GM21529 (cell line): ENCODE data around the gene PDGFC.

ENCODE experiments used
- ATAC-seq: cut with Tn5 transposase; IDR thresholded peaks from one replicate; pipeline ENCODE4 v1.9.1; 2021; ENCODE audit not compliant: unreplicated experiment

The PDGFC gene

DNA sequence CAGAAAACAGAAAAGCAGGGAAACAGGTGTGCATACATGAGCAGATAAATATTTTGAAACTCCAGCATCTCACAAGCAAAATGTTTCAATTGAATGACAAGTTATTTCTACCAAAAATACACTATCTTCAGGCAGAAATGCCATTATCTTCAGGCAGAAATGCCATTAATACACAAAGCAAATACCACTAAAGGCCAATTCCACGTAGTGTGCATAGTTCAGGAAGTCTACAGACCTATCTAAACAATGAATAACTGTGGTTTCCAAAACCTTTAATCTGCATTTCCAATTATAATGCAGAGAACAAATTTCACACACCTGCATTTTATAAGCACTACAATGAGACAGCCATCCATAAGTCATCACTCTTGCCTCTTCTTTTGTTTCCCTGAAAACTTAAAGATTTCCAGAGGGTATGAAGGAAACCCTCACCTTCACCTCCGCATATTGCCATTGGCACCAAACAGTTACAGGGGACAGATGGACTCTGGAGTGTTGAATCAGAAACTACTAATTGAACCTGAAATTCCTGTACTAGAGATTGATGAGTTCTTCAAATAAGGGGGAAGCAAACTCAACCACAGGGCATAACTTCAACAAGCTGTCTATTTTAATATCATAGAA, 179.0 kb downstream of the PDGFC start:
- no peak for ATAC-seq

DNA sequence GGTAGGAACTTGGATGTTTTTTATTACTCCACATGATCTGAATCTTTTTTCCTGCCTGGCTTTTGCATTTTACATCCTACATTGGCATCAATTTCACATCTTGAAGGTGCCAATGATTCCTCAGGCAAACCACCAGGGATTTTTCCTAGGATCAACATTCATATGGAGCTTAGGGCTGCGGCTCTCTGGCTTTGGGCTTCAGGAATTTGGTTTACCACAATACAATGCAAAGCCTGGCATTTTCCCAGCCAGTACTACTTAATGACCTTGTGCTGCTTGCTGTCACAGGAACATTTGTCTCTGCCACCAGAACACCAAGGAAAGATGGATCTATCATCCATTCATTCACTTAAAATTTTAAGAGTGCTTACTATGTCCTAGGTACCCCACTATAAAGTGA, 180.7 kb downstream of the PDGFC start:
- no peak for ATAC-seq

- no peak for ATAC-seq
These were observed 182.8 kb downstream of the PDGFC start for GRCh38 chr4:156788782-156789181.

DNA sequence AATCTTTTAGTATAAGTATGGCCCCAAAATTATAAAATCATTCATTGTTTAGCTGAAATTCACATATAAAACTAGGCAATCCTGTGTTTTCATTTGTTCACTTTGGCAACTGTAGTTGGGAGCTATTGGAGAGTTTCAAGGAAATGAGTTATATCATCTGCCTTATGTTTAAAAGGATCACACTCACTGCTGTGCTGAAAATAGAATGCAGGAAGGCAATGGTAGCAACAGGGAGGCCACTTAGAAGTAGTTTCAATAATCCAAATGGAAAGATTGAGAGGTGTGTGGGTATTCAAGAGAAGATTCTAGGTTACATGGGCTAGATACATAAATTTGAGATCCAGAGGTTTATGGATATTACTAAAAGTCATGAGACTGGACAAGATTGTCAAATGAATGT, 184.9 kb downstream of the PDGFC start:
- no peak for ATAC-seq

DNA sequence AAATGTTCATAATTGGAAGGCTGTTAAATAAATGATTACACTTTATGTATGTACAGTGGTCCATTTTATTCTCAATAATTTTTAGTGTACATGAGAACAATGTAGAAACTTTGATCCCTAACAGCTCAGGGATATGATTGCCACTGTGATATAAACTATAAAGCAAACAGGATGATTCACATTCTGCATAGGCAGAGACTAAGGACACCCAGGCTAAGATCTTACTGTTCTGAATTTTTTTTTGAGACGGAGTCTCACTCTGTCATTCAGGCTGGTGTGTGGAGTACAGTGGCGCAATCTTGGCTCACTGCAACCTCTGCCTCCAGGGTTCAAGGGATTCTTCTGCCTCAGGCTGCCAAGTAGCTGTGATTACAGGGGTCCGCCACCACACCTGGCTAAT, 186.6 kb downstream of the PDGFC start:
- ATAC-seq = no peak

GRCh38 chr4:156783966-156784365, 187.6 kb downstream of the PDGFC start:
- ATAC-seq = no peak

- no peak for ATAC-seq
These were observed 189.1 kb downstream of the PDGFC start for GRCh38 chr4:156782491-156782890.

DNA sequence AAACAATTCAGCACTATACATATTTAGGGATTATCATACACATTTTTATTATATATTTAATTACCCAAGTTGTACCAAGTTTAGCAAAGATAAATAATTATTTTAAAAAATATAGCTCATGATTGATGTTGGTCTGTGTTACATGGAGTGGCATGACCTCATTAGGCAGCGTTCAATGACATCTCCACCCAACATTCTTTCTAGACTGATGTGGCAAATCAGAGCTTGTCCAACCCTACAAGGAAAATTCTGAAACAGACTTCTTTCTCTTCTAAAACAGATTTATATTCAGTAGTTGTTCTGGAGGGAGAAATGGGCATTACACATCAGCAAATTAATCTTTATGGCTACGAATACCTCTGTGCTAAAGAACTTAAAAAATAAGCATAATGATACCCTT, 189.7 kb downstream of the PDGFC start:
- no peak for ATAC-seq

GRCh38 chr4:156779774-156780173, 191.8 kb downstream of the PDGFC start:
- ATAC-seq = no peak

GRCh38 chr4:156779042-156779441, 192.6 kb downstream of the PDGFC start:
- no peak for ATAC-seq

DNA sequence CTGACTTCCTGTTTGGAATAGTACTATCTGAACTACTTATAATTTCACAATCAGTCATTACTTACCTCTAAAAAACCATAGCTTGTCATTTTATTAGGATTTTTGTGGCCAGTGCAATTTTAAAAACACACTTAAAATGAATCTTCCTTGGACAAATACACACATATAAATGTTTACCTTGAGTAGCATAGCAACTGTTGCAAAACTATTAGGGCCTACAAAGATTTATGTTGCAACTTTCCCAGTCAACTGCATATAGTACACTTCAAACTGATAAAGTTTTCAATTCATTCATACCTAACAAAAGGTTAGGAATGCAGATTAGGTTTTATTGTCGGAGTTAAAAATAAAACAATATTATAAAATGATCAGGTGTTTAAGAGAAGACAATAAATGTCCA, 193.0 kb downstream of the PDGFC start:
- ATAC-seq = no peak

- no peak for ATAC-seq
These were observed 193.5 kb downstream of the PDGFC start for GRCh38 chr4:156778093-156778492.

DNA sequence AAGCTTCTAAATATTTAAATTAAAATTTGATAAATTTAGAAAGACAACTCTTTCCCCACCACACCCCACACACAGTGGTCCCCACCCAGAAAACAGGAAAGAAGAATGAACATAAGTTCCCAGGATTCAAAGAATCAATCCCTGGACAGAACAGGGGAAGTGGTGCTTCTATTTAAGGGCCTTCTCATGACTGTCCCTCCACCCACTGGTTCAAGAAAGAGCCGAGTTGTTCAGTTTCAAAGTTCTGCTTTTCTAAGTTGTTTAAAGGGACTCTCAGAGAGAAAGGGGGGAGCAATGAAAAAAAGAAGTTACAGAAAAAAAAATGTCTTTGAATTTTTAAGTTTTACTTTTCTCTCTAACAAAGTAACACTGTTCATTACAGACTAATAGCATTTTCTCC, 195.8 kb downstream of the PDGFC start:
- ATAC-seq = no peak

- no peak for ATAC-seq
These were observed 197.2 kb downstream of the PDGFC start for GRCh38 chr4:156774422-156774821.

GRCh38 chr4:156773648-156774357, 197.8 kb downstream of the PDGFC start:
- no peak for ATAC-seq

- ATAC-seq = no peak
These were observed 200.3 kb downstream of the PDGFC start for GRCh38 chr4:156771171-156771837.

GRCh38 chr4:156770140-156770539, 201.5 kb downstream of the PDGFC start:
- ATAC-seq = no peak

- no peak for ATAC-seq
These were observed 203.6 kb downstream of the PDGFC start for GRCh38 chr4:156767911-156768415.

- ATAC-seq = no peak
These were observed 204.8 kb downstream of the PDGFC start for GRCh38 chr4:156766846-156767245.

DNA sequence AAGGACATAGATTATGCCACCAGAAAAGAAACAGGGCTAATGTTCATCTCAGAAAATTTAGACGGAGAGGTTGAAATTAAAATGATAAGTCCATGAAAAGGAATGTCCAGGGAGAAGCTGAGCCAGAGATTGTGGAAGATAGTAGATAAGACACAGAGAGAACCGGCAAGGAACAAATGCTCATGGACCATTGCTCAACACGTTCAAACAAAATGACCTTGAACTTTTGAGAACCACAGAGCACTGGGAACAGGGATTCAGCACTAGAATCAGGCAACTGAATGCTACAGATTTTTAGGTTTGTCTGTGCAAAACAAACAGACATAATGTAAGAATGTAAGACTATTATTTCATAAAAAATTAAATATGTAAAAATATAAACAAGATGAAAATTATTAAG, 206.3 kb downstream of the PDGFC start:
- no peak for ATAC-seq

DNA sequence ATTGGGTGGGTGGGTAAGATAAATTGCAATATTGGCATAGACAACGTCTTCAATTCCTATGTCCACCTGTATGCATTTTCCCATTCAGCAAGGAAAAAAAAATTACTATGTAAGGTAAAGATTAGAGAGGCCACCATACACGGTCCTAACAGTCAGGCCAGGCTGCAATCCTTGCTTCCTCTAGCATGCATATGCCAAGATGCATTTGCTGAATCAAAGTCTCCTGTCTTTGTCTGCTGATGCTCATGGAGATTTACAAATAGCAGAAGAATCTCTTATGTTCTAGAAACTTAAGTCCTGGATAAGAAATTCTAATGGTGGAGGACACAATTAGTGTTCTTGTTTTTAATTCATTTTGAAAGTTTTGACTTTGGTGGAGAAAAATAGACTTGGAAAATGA, 206.8 kb downstream of the PDGFC start:
- ATAC-seq = no peak

DNA sequence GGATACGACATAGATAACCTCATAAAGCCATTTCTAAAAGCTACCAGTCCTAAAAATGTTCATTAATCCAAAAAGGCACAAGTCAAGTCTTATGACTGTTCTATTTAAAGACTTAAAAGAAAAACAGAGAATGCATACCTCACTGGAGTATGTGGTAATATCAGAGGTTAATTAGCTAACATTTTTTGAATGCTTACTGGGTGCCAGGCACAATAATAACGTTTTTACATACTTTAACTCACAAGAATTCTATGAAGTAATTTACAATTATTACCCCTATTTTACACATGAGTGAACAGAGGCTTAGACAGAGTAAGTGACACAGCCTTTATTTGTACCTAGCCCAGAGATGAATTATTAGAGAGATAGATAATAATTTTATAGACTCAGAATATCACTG, 207.5 kb downstream of the PDGFC start:
- no peak for ATAC-seq
